ENCODE measurements around the gene U2AF2. TPM values are rescaled to one million over a fixed set of nuclear protein-coding genes. Genes with fewer than 3 reads are reported as not detected.

Gene U2AF2
- total and polyA plus RNA-seq, 9 of the 15 experiments (the other 6 are each of a cell fraction or from before 2014, with no cell fraction given): 3.0 to 331 (median 157) TPM

- TF ChIP-seq, protein P1, sequence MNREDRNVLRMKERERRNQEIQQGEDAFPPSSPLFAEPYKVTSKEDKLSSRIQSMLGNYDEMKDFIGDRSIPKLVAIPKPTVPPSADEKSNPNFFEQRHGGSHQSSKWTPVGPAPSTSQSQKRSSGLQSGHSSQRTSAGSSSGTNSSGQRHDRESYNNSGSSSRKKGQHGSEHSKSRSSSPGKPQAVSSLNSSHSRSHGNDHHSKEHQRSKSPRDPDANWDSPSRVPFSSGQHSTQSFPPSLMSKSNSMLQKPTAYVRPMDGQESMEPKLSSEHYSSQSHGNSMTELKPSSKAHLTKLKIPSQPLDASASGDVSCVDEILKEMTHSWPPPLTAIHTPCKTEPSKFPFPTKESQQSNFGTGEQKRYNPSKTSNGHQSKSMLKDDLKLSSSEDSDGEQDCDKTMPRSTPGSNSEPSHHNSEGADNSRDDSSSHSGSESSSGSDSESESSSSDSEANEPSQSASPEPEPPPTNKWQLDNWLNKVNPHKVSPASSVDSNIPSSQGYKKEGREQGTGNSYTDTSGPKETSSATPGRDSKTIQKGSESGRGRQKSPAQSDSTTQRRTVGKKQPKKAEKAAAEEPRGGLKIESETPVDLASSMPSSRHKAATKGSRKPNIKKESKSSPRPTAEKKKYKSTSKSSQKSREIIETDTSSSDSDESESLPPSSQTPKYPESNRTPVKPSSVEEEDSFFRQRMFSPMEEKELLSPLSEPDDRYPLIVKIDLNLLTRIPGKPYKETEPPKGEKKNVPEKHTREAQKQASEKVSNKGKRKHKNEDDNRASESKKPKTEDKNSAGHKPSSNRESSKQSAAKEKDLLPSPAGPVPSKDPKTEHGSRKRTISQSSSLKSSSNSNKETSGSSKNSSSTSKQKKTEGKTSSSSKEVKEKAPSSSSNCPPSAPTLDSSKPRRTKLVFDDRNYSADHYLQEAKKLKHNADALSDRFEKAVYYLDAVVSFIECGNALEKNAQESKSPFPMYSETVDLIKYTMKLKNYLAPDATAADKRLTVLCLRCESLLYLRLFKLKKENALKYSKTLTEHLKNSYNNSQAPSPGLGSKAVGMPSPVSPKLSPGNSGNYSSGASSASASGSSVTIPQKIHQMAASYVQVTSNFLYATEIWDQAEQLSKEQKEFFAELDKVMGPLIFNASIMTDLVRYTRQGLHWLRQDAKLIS (CRISPR knock-in tag; IDR thresholded peaks at IDR 0.05): no peak
- TF ChIP-seq TCF15 (CRISPR knock-in tag; IDR thresholded peaks at IDR 0.05): no peak
- TF ChIP-seq FOXK1 (CRISPR knock-in tag; IDR thresholded peaks at IDR 0.05; ENCODE audit: borderline replicate concordance): no peak
- no peak for TF ChIP-seq CBFA2T2 (conservative IDR thresholded peaks at IDR 0.05)
- no peak for TF ChIP-seq NFE2 (IDR thresholded peaks at IDR 0.05; ENCODE audit: low read depth)
- TF ChIP-seq MAFF (IDR thresholded peaks at IDR 0.05; ENCODE audit: low read length): no peak
- TF ChIP-seq PHTF2 (CRISPR knock-in tag; IDR thresholded peaks at IDR 0.05): no peak
- no peak for TF ChIP-seq ZNF589 (CRISPR knock-in tag; IDR thresholded peaks at IDR 0.05; ENCODE audit: low read depth)
- TF ChIP-seq ZC3H8 (IDR thresholded peaks at IDR 0.05): no peak
- TF ChIP-seq LEF1 (IDR thresholded peaks at IDR 0.05): no peak
- TF ChIP-seq, protein P2, sequence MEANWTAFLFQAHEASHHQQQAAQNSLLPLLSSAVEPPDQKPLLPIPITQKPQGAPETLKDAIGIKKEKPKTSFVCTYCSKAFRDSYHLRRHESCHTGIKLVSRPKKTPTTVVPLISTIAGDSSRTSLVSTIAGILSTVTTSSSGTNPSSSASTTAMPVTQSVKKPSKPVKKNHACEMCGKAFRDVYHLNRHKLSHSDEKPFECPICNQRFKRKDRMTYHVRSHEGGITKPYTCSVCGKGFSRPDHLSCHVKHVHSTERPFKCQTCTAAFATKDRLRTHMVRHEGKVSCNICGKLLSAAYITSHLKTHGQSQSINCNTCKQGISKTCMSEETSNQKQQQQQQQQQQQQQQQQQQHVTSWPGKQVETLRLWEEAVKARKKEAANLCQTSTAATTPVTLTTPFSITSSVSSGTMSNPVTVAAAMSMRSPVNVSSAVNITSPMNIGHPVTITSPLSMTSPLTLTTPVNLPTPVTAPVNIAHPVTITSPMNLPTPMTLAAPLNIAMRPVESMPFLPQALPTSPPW (CRISPR knock-in tag; IDR thresholded peaks at IDR 0.05): no peak
- TF ChIP-seq RBM15 (IDR thresholded peaks at IDR 0.05; ENCODE audit: insufficient read depth, low read length): no peak
- no peak for TF ChIP-seq ZNF23 (CRISPR knock-in tag; IDR thresholded peaks at IDR 0.05)
- TF ChIP-seq ZNF212 (CRISPR knock-in tag; IDR thresholded peaks at IDR 0.05): no peak
- no peak for TF ChIP-seq NBN (IDR thresholded peaks at IDR 0.05; ENCODE audit: low read depth)
- TF ChIP-seq TRIM28 (IDR thresholded peaks at IDR 0.05): no peak
- no peak for TF ChIP-seq PPARD (CRISPR knock-in tag; IDR thresholded peaks at IDR 0.05)
- TF ChIP-seq ELF1 (tag; IDR thresholded peaks at IDR 0.05): no peak
- TF ChIP-seq CHD4 (IDR thresholded peaks at IDR 0.05; ENCODE audit: insufficient read depth, insufficient replicate concordance, low read depth, low read length, poor library complexity, severe bottlenecking): no peak
- no peak for TF ChIP-seq EWSR1 (IDR thresholded peaks at IDR 0.05; ENCODE audit: borderline replicate concordance, low read depth, partially characterized antibody)
- no peak for TF ChIP-seq ZSCAN32 (CRISPR knock-in tag; IDR thresholded peaks at IDR 0.05)
- no peak for TF ChIP-seq ZNF175 (CRISPR knock-in tag; IDR thresholded peaks at IDR 0.05; ENCODE audit: low read depth)
- TF ChIP-seq, protein P3, sequence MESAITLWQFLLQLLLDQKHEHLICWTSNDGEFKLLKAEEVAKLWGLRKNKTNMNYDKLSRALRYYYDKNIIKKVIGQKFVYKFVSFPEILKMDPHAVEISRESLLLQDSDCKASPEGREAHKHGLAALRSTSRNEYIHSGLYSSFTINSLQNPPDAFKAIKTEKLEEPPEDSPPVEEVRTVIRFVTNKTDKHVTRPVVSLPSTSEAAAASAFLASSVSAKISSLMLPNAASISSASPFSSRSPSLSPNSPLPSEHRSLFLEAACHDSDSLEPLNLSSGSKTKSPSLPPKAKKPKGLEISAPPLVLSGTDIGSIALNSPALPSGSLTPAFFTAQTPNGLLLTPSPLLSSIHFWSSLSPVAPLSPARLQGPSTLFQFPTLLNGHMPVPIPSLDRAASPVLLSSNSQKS (CRISPR knock-in tag; IDR thresholded peaks at IDR 0.05): no peak
- 0 out of 4 replicates have a peak, but pooled peaks have one; percentile 1 to 19 for TF ChIP-seq NRF1 (conservative IDR thresholded peaks at IDR 0.05 in 1 of 2, IDR thresholded peaks at IDR 0.05 in 1 of 2)
- TF ChIP-seq FOXA1 (IDR thresholded peaks at IDR 0.05; ENCODE audit: borderline replicate concordance): no peak
Measured at GRCh38 chr19:55632463-55632834, 22.4 kb upstream of the U2AF2 start (continued).

Measured in K562 (cell line).